Mesothelial cell of epicardium (in vitro differentiated cells): ENCODE results near the gene MFAP3L. TPM values are rescaled to one million over a fixed set of nuclear protein-coding genes. Genes with fewer than 3 reads are reported as not detected.

ENCODE experiments used
- DNase-seq, 2 experiments: peaks; one replicate each; pipeline ENCODE4 v3.0.0; 2021; ENCODE audit warnings: low spot score in 2 of 2; ENCODE audit not compliant: unreplicated experiment in 2 of 2
- H3K27ac Mint-ChIP-seq: 2 replicates; pipeline ENCODE4 v1.8.0; 2021; ENCODE audit warnings: mixed read lengths
- H3K27me3 Mint-ChIP-seq: 2 replicates; pipeline ENCODE4 v1.8.0; 2021; ENCODE audit warnings: low read depth, mixed read lengths
- H3K36me3 Mint-ChIP-seq: 2 replicates; pipeline ENCODE4 v1.8.0; 2021; ENCODE audit warnings: mixed read lengths
- H3K4me1 Mint-ChIP-seq: 2 replicates; pipeline ENCODE4 v1.8.0; 2021; ENCODE audit warnings: mixed read lengths
- H3K4me3 Mint-ChIP-seq: 2 replicates; pipeline ENCODE4 v1.8.0; 2021; ENCODE audit warnings: mild to moderate bottlenecking, moderate library complexity, mixed read lengths
- H3K9me3 Mint-ChIP-seq: 2 replicates; pipeline ENCODE4 v1.8.0; 2021; ENCODE audit warnings: mixed read lengths
- total RNA-seq: library from RNA; stranded (reverse); gene quantifications from 3 replicates; pipeline ENCODE4 v1.2.1, GENCODE V29; 2021
- TF ChIP-seq, protein P1 (sequence below): fragments of 200-600 bp; sonication (generic); IDR thresholded peaks from one replicate; pipeline ENCODE4 v1.5.0; 2021; ENCODE audit warnings: antibody characterized with exemption; ENCODE audit not compliant: unreplicated experiment

MFAP3L gene
- total RNA-seq, 1 donor from 2014 or later = 2.1 TPM

DNA sequence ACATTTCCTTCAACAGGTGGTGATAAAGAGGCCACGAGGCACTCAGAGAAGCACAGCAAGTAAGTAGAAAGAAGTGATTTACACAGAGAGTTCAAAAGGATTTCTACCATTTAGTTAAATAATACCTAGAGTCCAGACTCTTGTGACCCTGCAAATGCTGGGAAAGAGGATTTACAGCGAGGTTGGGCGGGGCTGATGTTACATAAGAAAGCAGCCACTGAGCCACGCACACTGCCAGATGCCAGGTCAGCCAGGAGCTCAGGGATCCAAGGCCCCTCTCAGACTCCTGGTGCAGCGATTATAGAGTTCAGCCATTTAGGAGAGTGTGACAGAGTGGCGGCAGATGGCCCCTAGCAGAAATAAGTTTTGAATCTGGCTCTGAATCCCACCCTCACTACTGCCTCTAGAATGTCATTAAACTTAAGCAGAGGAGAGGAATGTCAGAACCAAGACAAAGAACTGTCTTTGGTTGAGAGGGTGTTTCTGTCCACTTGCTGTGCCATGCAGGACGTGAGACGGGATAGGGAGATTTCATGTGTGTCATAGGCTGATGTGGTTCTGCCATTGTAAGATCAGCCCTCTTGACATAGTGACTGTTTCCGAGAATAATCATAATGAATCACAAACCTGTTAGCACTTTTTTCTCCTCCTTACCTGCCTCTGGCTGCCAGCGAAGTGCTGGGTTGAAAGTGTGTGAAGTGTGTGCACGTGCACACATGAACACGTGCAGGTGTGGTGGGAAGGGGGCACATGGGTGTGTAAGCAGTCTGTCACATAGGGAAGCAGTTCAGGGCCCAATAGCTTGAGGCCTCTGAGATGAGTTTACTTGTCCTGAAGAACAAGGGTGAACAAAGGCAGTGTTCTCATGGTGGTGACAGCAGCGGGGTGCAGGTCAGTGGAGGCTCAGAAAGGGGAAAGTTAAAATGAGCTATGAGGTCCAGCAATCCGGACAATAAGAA is 50.1 kb downstream of the MFAP3L start:
- Mint-ChIP-seq H3K36me3 (no peaks in the 10 kb centered on the region), H3K27ac (no peak overlapping the region), H3K4me1 (no peaks in the 10 kb centered on the region), H3K9me3 (no peaks in the 10 kb centered on the region), H3K27me3 (no peaks in the 10 kb centered on the region), H3K4me3 (no peak overlapping the region)
- no peak for DNase-seq
- TF ChIP-seq, protein P1, sequence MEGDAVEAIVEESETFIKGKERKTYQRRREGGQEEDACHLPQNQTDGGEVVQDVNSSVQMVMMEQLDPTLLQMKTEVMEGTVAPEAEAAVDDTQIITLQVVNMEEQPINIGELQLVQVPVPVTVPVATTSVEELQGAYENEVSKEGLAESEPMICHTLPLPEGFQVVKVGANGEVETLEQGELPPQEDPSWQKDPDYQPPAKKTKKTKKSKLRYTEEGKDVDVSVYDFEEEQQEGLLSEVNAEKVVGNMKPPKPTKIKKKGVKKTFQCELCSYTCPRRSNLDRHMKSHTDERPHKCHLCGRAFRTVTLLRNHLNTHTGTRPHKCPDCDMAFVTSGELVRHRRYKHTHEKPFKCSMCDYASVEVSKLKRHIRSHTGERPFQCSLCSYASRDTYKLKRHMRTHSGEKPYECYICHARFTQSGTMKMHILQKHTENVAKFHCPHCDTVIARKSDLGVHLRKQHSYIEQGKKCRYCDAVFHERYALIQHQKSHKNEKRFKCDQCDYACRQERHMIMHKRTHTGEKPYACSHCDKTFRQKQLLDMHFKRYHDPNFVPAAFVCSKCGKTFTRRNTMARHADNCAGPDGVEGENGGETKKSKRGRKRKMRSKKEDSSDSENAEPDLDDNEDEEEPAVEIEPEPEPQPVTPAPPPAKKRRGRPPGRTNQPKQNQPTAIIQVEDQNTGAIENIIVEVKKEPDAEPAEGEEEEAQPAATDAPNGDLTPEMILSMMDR = no peak

DNA sequence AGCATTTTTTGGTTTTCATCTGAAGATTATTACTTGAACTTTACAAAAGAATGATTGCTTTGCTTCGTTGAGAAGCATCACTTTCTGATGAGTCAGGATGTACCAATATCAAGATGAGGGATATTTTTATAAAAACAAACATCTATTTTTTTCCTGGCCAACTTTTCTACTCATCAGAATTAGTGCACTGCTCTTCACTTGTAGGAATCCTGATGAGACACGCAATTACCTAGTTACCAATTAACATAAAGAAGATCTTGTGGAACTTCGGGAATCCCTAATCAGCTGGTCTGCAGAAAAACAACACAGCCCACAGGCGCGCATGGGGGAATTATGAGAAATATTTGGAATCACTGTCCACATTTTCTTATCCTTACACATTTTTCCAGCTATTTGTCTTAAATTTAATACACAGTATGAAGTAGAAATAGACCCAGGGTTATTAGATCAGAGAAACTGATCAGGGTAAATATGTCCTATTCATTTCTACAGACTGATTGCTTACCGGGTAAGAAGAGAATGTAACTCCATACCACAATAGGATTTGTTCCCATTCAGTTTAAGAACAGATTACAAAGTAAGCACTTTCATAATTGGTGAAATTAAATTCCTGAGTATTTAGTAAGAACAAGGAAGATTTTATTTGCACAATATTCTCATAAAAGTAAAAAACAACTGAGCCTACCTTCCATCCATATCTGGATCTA is 50.9 kb downstream of the MFAP3L start:
- H3K36me3 Mint-ChIP-seq = no peaks in the 10 kb centered on the region
- no peaks in the 10 kb centered on the region for H3K4me1 Mint-ChIP-seq
- no peaks in the 10 kb centered on the region for H3K9me3 Mint-ChIP-seq
- H3K27me3 Mint-ChIP-seq = no peaks in the 10 kb centered on the region
- TF ChIP-seq, protein P1 = no peak
- no peak overlapping the region for H3K27ac Mint-ChIP-seq
- H3K4me3 Mint-ChIP-seq = no peak overlapping the region
- DNase-seq = no peak

DNA sequence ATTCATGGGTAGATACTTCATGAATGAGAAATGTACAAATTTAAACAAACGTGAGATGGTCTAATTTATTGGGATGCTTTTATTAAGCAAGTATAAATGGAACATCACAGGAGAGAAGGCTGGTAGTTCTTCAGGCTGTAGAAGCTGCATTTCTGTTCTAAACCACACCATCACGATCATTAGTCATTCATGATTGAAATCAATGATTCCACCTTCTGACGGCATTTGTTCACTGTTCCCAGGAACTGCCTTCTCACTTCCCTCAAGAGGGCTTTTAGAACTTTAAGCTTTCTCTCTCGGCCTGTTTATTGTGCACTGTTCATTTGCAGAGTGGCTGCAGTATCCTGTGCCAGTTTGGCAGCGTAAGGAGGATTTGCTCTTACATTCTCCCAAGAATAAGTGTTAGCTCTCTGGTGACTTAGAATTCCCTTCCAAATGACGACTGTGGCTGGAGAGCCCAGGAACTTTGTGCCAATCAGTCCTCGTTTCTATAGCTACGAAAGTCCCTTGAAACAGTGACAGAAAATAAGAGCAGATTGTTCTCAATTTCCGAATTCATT is 54.7 kb downstream of the MFAP3L start:
- no peaks in the 10 kb centered on the region for H3K27me3 Mint-ChIP-seq
- H3K9me3 Mint-ChIP-seq = peaks cover 7% of the 10 kb centered on the region
- no peak for DNase-seq
- H3K4me3 Mint-ChIP-seq = no peak overlapping the region
- H3K36me3 Mint-ChIP-seq = no peaks in the 10 kb centered on the region
- H3K27ac Mint-ChIP-seq = no peak overlapping the region
- H3K4me1 Mint-ChIP-seq = no peaks in the 10 kb centered on the region
- TF ChIP-seq, protein P1 = no peak

DNA sequence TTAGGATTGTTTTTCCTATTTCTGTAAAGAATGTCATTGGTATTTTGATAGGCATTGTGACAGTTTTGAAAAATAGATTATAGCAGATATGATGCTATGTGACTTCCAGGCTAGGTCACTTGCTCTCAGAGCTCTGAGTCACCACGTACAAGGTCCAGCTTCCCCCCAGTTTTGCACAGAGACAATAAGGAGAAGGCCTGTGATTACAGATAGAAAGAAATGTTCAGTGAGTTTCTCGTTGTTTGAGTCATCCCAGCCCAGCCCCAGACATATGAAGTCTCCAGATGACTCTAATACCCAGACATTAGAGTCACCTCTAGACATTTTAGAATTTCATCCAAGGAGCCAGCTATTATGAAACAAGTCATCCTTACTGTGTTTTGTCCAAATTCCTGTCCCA is 57.2 kb downstream of the MFAP3L start:
- H3K4me1 Mint-ChIP-seq = peaks cover 3% of the 10 kb centered on the region
- no peaks in the 10 kb centered on the region for H3K36me3 Mint-ChIP-seq
- H3K4me3 Mint-ChIP-seq = no peak overlapping the region
- DNase-seq = no peak
- no peak overlapping the region for H3K27ac Mint-ChIP-seq
- TF ChIP-seq, protein P1 = no peak
- H3K9me3 Mint-ChIP-seq = peaks cover 7% of the 10 kb centered on the region
- no peaks in the 10 kb centered on the region for H3K27me3 Mint-ChIP-seq

DNA sequence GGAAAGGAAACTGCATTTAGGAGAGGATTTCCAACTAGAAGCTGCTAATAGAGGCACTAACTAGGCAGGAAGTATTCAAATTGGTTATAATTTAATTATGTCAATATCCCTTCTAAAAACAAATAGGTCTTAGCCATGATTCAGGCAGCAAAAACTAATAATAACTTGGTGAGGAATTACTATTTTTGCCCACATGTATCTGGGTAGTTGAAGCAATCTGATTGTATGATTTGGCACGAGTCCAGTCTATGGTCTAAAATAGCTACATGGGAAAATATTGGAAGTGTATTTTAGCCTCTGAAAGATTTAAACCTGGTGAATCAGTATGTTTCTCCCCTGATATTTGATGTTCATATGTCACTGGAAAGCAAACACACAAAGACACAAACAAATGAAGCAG is 62.2 kb downstream of the MFAP3L start:
- H3K9me3 Mint-ChIP-seq = peaks cover 12% of the 10 kb centered on the region
- H3K27me3 Mint-ChIP-seq = no peaks in the 10 kb centered on the region
- H3K4me3 Mint-ChIP-seq = no peak overlapping the region
- no peaks in the 10 kb centered on the region for H3K36me3 Mint-ChIP-seq
- no peak for DNase-seq
- H3K27ac Mint-ChIP-seq = no peak overlapping the region
- peaks cover 7% of the 10 kb centered on the region for H3K4me1 Mint-ChIP-seq
- TF ChIP-seq, protein P1 = no peak
